ENCODE data around the gene SCO1. TPM values are rescaled to one million over a fixed set of nuclear protein-coding genes. Genes with fewer than 3 reads are reported as not detected.

The SCO1 gene
- total RNA-seq, 1 donor from 2014 or later = 9.4 TPM

DNA sequence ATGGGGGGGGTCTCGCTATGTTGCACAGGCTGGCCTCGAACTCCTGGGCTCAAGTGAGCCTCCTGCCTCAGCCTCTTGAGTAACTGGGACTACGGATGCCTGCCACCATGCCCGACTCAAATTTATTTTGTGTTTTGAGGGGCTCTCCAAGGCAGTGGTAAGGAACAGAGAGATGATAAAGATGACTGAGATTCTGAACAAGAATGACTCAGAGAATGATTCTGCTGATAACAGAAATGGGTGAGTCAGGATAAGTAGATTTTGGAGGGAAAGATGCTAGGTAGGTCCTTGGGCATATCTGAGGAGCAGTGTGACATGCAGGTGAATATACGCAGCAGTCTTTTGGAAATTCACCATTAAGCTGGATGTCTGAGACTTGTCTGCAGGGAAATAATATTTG is 29.9 kb upstream of the SCO1 start:
- Histone ChIP-seq H3K27ac (ENCODE audit: low read depth, low read length) (no peak overlapping the region), H3K9me3 (ENCODE audit: control insufficient read depth in 3 of 3, low read length in 3 of 3) (no peaks in the 10 kb centered on the region), H3K9ac (ENCODE audit: low read depth in 1 of 3, low read length in 3 of 3) (no peak overlapping the region), H3K4me3 (ENCODE audit: low read length in 3 of 3) (no peak overlapping the region), H3K27me3 (ENCODE audit: control insufficient read depth in 3 of 3, insufficient read depth in 3 of 3, low read length in 3 of 3) (no peaks in the 10 kb centered on the region), H3K4me1 (ENCODE audit: control insufficient read depth in 3 of 3, insufficient read depth in 3 of 3, low read length in 3 of 3) (peaks cover 0 to 4% (median 0%) of the 10 kb centered on the region in 3 donors), H3K36me3 (ENCODE audit: control insufficient read depth in 3 of 3, insufficient read depth in 3 of 3, low read length in 3 of 3) (peaks cover 8 to 41% (median 21%) of the 10 kb centered on the region in 3 donors)

DNA sequence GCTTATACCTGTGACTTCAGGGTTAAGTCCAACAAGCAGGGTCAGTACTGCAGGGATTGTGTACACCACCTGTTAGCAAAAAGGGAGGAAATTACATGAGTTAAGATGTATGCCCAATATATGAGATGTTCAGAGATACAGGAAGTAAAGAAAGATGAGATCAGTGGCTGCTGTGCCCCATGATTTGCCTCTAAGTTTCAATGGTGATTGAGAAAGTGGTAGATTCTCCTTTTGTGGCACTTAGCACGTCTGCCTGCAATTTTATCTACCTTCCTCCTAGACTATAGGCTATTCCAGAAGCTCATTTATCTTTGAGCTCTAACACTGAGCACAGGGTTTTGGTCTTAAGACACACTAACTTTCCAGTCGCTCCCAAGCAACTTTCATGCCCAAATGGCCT is 28.9 kb upstream of the SCO1 start:
- peaks cover 0 to 4% (median 0%) of the 10 kb centered on the region in 3 donors for H3K4me1 ChIP-seq (ENCODE audit: control insufficient read depth in 3 of 3, insufficient read depth in 3 of 3, low read length in 3 of 3)
- no peaks in the 10 kb centered on the region for H3K9me3 ChIP-seq (ENCODE audit: control insufficient read depth in 3 of 3, low read length in 3 of 3)
- H3K4me3 ChIP-seq (ENCODE audit: low read length in 3 of 3) = no peak overlapping the region
- peaks cover 8 to 42% (median 22%) of the 10 kb centered on the region in 3 donors for H3K36me3 ChIP-seq (ENCODE audit: control insufficient read depth in 3 of 3, insufficient read depth in 3 of 3, low read length in 3 of 3)
- no peaks in the 10 kb centered on the region for H3K27me3 ChIP-seq (ENCODE audit: control insufficient read depth in 3 of 3, insufficient read depth in 3 of 3, low read length in 3 of 3)
- no peak overlapping the region for H3K9ac ChIP-seq (ENCODE audit: low read depth in 1 of 3, low read length in 3 of 3)
- H3K27ac ChIP-seq (ENCODE audit: low read depth, low read length) = no peak overlapping the region

DNA sequence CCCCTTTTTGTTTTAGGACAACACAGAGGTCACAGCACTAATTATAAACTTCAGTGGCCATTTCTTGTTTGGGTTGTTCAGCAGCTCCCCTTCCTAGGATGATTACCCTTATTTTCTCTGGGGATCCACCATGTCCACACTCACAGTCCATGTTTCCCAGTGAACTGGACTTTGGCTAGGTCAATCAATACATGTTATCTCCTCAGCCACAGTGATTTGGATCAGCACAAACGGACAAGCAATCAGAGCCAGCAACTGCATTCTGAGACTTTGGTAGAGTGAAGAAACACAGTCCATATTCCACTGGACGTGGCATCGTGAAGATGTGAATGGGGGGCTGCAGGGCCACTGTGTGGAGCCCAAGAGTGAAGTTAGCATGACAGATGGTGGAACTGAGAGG is 27.9 kb upstream of the SCO1 start:
- Histone ChIP-seq H3K27ac (ENCODE audit: low read depth, low read length) (no peak overlapping the region), H3K9ac (ENCODE audit: low read depth in 1 of 3, low read length in 3 of 3) (no peak overlapping the region), H3K4me1 (ENCODE audit: control insufficient read depth in 3 of 3, insufficient read depth in 3 of 3, low read length in 3 of 3) (peaks cover 0 to 4% (median 0%) of the 10 kb centered on the region in 3 donors), H3K36me3 (ENCODE audit: control insufficient read depth in 3 of 3, insufficient read depth in 3 of 3, low read length in 3 of 3) (peaks cover 8 to 42% (median 24%) of the 10 kb centered on the region in 3 donors), H3K9me3 (ENCODE audit: control insufficient read depth in 3 of 3, low read length in 3 of 3) (no peaks in the 10 kb centered on the region), H3K4me3 (ENCODE audit: low read length in 3 of 3) (no peak overlapping the region), H3K27me3 (ENCODE audit: control insufficient read depth in 3 of 3, insufficient read depth in 3 of 3, low read length in 3 of 3) (no peaks in the 10 kb centered on the region)

DNA sequence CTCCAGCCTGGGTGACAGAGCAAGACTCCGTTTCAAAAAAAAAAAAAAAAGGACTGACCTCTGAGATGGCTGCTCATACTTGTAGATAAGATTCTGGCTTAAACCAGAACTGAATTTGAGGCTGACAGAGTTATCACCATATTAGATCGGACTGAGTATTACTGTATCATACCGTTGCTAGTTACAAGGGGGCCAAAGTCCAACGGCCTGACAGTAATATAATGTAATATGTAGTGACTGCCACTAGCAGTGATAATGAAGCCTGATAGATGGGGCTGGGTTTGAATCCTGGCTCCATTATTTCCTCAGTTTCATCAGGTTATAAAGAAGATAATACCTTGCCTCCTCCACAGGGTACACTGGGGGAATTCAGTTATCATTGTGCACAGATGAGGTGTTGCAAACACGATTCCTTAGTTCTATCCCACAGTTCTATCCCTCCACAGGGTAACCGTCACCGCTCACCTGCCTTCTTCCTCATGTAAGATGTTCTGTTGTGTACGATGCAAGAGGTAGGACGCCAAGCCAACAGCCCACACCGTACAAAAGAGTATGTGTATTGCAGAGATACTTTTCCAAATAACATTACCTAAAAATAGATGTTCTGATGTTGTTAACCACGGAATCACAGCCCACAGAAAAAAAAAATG is 27.3 kb upstream of the SCO1 start:
- Histone ChIP-seq H3K4me1 (ENCODE audit: control insufficient read depth in 3 of 3, insufficient read depth in 3 of 3, low read length in 3 of 3) (peaks cover 0 to 4% (median 0%) of the 10 kb centered on the region in 3 donors), H3K4me3 (ENCODE audit: low read length in 3 of 3) (no peak overlapping the region), H3K36me3 (ENCODE audit: control insufficient read depth in 3 of 3, insufficient read depth in 3 of 3, low read length in 3 of 3) (peaks cover 8 to 42% (median 24%) of the 10 kb centered on the region in 3 donors), H3K9ac (ENCODE audit: low read depth in 1 of 3, low read length in 3 of 3) (no peak overlapping the region), H3K27ac (ENCODE audit: low read depth, low read length) (no peak overlapping the region), H3K9me3 (ENCODE audit: control insufficient read depth in 3 of 3, low read length in 3 of 3) (no peaks in the 10 kb centered on the region), H3K27me3 (ENCODE audit: control insufficient read depth in 3 of 3, insufficient read depth in 3 of 3, low read length in 3 of 3) (no peaks in the 10 kb centered on the region)

DNA sequence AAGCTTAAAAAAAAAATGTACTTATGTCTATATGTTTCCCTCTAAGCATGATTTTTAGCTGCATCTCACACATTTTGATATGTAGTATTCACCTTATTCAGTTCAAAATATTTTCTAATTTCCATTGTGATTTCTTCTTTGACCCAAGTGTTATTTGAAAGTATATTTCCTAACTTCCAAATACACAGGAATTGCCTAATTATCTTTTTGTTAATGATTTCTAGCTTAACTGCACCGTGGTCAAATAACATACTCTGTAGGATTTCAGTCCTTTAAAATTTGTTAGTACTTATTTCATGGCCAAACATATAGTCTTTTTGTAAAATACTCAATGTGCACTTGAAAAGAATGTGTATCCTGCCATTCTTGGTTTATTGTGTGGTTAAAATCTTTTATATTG is 21.2 kb upstream of the SCO1 start:
- Histone ChIP-seq H3K4me3 (ENCODE audit: low read length in 3 of 3) (no peak overlapping the region), H3K9ac (ENCODE audit: low read depth in 1 of 3, low read length in 3 of 3) (no peak overlapping the region), H3K27me3 (ENCODE audit: control insufficient read depth in 3 of 3, insufficient read depth in 3 of 3, low read length in 3 of 3) (no peaks in the 10 kb centered on the region), H3K36me3 (ENCODE audit: control insufficient read depth in 3 of 3, insufficient read depth in 3 of 3, low read length in 3 of 3) (peaks cover 0 to 14% (median 9%) of the 10 kb centered on the region in 3 donors), H3K4me1 (ENCODE audit: control insufficient read depth in 3 of 3, insufficient read depth in 3 of 3, low read length in 3 of 3) (no peaks in the 10 kb centered on the region), H3K27ac (ENCODE audit: low read depth, low read length) (no peak overlapping the region), H3K9me3 (ENCODE audit: control insufficient read depth in 3 of 3, low read length in 3 of 3) (no peaks in the 10 kb centered on the region)

DNA sequence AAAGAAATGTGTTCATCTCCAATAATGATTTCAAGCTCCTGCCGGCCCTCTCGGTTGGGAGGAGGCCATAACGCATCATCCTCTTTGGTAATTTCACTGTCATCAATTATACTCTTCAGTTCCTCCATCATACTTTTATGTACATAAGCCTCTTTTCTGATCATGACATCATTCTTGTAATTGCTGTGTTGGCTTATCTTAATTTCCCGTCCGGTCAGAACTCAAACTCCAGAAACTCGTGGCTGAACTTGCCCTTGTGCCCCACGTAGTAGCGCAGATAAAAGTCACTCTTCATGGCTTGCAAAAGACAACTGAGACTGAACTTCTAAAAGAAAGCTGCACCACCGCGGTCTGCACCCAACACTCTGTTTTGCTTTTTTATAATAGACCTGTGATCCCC is 18.9 kb upstream of the SCO1 start:
- Histone ChIP-seq H3K4me1 (ENCODE audit: control insufficient read depth in 3 of 3, insufficient read depth in 3 of 3, low read length in 3 of 3) (no peaks in the 10 kb centered on the region), H3K9ac (ENCODE audit: low read depth in 1 of 3, low read length in 3 of 3) (no peak overlapping the region), H3K9me3 (ENCODE audit: control insufficient read depth in 3 of 3, low read length in 3 of 3) (no peaks in the 10 kb centered on the region), H3K4me3 (ENCODE audit: low read length in 3 of 3) (no peak overlapping the region), H3K27me3 (ENCODE audit: control insufficient read depth in 3 of 3, insufficient read depth in 3 of 3, low read length in 3 of 3) (no peaks in the 10 kb centered on the region), H3K36me3 (ENCODE audit: control insufficient read depth in 3 of 3, insufficient read depth in 3 of 3, low read length in 3 of 3) (peaks cover 13 to 22% (median 16%) of the 10 kb centered on the region in 3 donors), H3K27ac (ENCODE audit: low read depth, low read length) (no peak overlapping the region)

DNA sequence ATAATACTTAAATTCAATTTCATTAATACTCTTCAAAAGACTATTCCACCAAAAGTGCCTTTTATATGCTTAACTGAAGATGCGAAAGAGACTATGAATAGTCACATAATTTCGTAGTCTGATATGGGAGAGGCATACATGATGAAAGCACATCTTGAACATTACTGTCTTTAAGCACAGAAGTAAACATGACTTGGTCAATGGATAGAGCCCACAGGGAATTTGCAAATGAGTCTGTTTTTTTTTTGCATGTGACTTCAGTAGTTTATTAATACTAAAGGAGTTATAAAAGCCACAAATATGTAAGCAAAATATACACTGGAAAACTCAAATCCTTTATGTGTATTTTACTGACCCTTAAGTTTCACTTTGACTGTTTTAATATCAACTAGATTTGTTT is 16.0 kb upstream of the SCO1 start:
- Histone ChIP-seq H3K36me3 (ENCODE audit: control insufficient read depth in 3 of 3, insufficient read depth in 3 of 3, low read length in 3 of 3) (peaks cover 24 to 44% (median 36%) of the 10 kb centered on the region in 3 donors), H3K9ac (ENCODE audit: low read depth in 1 of 3, low read length in 3 of 3) (no peak overlapping the region), H3K27ac (ENCODE audit: low read depth, low read length) (no peak overlapping the region), H3K27me3 (ENCODE audit: control insufficient read depth in 3 of 3, insufficient read depth in 3 of 3, low read length in 3 of 3) (no peaks in the 10 kb centered on the region), H3K4me3 (ENCODE audit: low read length in 3 of 3) (no peak overlapping the region), H3K4me1 (ENCODE audit: control insufficient read depth in 3 of 3, insufficient read depth in 3 of 3, low read length in 3 of 3) (no peaks in the 10 kb centered on the region), H3K9me3 (ENCODE audit: control insufficient read depth in 3 of 3, low read length in 3 of 3) (no peaks in the 10 kb centered on the region)

DNA sequence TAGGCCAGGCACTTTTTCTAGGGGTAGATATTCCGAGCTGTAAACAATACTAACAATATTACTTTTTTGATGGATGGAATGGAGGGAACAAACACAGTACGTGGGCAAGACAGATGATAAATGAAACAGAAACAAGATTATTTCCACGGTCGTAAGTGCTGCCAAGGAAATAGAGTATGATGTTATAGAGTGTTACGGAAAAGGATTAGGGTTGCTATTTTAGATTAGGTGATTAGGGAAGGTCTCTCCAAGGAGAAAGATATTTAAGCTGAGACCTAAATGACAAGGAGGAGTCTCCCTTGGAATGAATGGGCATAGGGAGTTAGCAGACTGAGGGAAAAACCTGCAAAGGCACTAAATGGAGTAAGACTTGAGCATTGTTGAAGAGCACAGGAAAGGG is 8.4 kb upstream of the SCO1 start:
- no peak overlapping the region for H3K4me3 ChIP-seq (ENCODE audit: low read length in 3 of 3)
- H3K36me3 ChIP-seq (ENCODE audit: control insufficient read depth in 3 of 3, insufficient read depth in 3 of 3, low read length in 3 of 3) = peaks cover 17 to 47% (median 28%) of the 10 kb centered on the region in 3 donors
- no peaks in the 10 kb centered on the region for H3K27me3 ChIP-seq (ENCODE audit: control insufficient read depth in 3 of 3, insufficient read depth in 3 of 3, low read length in 3 of 3)
- peaks cover 7 to 8% (median 7%) of the 10 kb centered on the region in 3 donors for H3K4me1 ChIP-seq (ENCODE audit: control insufficient read depth in 3 of 3, insufficient read depth in 3 of 3, low read length in 3 of 3)
- no peak overlapping the region for H3K9ac ChIP-seq (ENCODE audit: low read depth in 1 of 3, low read length in 3 of 3)
- no peak overlapping the region for H3K27ac ChIP-seq (ENCODE audit: low read depth, low read length)
- H3K9me3 ChIP-seq (ENCODE audit: control insufficient read depth in 3 of 3, low read length in 3 of 3) = no peaks in the 10 kb centered on the region

DNA sequence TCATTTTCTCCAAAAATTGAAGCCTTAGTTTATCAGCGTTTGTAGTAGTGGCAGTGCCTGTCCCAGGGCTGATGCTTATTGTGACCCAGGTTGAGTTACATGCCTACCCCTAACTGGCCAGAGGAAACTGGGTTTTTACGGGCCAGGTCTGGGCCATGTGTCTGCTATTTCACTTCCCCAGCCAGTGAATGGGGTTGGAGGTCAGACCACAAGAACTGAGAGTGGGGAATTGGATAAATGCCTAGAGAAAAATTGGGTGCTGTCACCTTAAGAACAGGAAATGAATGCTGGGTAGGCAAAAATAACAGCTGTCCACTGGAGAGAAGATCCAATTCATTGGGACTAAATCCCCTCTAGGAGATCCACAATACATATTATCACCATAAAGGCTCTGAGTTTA is 5.2 kb upstream of the SCO1 start:
- H3K27me3 ChIP-seq (ENCODE audit: control insufficient read depth in 3 of 3, insufficient read depth in 3 of 3, low read length in 3 of 3) = no peaks in the 10 kb centered on the region
- H3K4me1 ChIP-seq (ENCODE audit: control insufficient read depth in 3 of 3, insufficient read depth in 3 of 3, low read length in 3 of 3) = peaks cover 7 to 14% (median 13%) of the 10 kb centered on the region in 3 donors
- H3K27ac ChIP-seq (ENCODE audit: low read depth, low read length) = no peak overlapping the region
- H3K36me3 ChIP-seq (ENCODE audit: control insufficient read depth in 3 of 3, insufficient read depth in 3 of 3, low read length in 3 of 3) = peaks cover 6 to 23% (median 10%) of the 10 kb centered on the region in 3 donors
- no peak overlapping the region for H3K4me3 ChIP-seq (ENCODE audit: low read length in 3 of 3)
- no peak overlapping the region for H3K9ac ChIP-seq (ENCODE audit: low read depth in 1 of 3, low read length in 3 of 3)
- H3K9me3 ChIP-seq (ENCODE audit: control insufficient read depth in 3 of 3, low read length in 3 of 3) = no peaks in the 10 kb centered on the region

DNA sequence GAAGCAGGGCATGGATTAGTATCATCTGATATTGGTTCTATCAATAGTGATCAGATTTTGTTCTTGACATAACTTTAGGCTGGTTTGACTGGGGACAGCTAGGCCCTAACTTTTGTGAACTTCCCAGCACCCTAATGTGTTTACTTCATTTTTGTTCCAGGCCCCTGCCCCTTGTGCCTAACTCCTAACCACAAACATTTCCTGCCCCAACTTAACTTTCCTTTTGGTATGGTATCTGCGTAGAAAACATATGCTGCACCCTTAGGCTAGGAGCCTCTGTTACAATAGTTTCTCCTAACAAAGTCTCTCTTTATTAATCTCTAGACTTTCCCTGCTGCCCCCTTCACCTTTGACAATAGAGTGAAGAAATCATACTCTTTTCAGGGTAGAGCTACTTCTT is 2.5 kb upstream of the SCO1 start:
- Histone ChIP-seq H3K4me3 (ENCODE audit: low read length in 3 of 3) (no peak overlapping the region), H3K9ac (ENCODE audit: low read depth in 1 of 3, low read length in 3 of 3) (no peak overlapping the region), H3K36me3 (ENCODE audit: control insufficient read depth in 3 of 3, insufficient read depth in 3 of 3, low read length in 3 of 3) (peaks cover 4 to 9% (median 4%) of the 10 kb centered on the region in 3 donors), H3K9me3 (ENCODE audit: control insufficient read depth in 3 of 3, low read length in 3 of 3) (no peaks in the 10 kb centered on the region), H3K27ac (ENCODE audit: low read depth, low read length) (no peak overlapping the region), H3K27me3 (ENCODE audit: control insufficient read depth in 3 of 3, insufficient read depth in 3 of 3, low read length in 3 of 3) (no peaks in the 10 kb centered on the region), H3K4me1 (ENCODE audit: control insufficient read depth in 3 of 3, insufficient read depth in 3 of 3, low read length in 3 of 3) (peaks cover 11 to 27% (median 18%) of the 10 kb centered on the region in 3 donors)
